PC-3 (cell line): ENCODE data around the gene ANKRD40.

Source experiments
- EZH2 ChIP-seq: fragments of 300-600 bp; sonication (generic); IDR thresholded peaks from one replicate; pipeline ENCODE4 v1.6.1; 2017; ENCODE audit warnings: antibody characterized with exemption, mild to moderate bottlenecking, low read length; ENCODE audit not compliant: unreplicated experiment
- TF ChIP-seq, protein P1 (sequence below): fragments of 300-600 bp; sonication (generic); conservative IDR thresholded peaks from 2 replicates; pipeline ENCODE4 v1.5.1; 2017; ENCODE audit warnings: antibody characterized with exemption, low read depth, mild to moderate bottlenecking, low read length

DNA sequence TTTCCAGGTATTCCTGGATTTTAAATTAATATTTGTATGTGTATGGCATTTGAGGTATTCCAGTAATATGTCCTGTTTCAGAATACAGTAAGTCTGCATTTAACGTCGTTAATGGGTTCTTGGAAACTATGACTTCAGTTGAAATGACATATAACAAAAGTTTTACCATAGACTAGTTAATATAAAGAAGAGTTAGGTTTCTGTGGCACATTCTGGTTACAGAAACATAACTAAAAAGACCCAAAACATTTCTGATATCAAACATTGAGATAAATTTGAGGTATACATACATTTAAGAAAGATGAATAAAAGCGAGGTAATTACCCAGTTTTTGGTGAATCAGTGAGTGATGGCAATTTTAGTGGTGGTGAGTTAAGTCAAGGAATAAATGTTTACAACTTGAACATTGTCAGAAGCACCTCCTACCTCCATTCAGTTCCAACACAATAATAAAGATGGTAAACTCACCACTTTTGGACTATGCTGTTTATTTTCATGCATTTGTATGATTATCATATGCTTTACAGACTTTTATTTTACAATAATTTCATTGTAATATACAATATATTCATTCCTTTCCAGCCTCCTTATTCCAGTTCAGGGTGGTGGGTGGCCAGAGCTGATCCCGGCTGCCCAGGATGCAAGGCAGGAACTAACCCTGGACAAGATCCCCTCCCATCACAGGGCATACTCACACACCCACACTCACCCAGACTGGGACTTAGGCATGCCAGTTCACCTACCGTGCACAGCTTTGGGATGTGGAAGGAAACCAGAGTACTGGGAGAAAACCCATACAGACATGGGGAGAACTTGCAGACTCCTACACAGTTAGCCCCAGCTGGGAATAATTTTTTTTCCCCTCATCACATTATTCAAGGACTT is 21.4 kb upstream of the ANKRD40 start:
- TF ChIP-seq, protein P1, sequence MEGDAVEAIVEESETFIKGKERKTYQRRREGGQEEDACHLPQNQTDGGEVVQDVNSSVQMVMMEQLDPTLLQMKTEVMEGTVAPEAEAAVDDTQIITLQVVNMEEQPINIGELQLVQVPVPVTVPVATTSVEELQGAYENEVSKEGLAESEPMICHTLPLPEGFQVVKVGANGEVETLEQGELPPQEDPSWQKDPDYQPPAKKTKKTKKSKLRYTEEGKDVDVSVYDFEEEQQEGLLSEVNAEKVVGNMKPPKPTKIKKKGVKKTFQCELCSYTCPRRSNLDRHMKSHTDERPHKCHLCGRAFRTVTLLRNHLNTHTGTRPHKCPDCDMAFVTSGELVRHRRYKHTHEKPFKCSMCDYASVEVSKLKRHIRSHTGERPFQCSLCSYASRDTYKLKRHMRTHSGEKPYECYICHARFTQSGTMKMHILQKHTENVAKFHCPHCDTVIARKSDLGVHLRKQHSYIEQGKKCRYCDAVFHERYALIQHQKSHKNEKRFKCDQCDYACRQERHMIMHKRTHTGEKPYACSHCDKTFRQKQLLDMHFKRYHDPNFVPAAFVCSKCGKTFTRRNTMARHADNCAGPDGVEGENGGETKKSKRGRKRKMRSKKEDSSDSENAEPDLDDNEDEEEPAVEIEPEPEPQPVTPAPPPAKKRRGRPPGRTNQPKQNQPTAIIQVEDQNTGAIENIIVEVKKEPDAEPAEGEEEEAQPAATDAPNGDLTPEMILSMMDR = no peak
- no peak for TF ChIP-seq EZH2
